Measurements from ENCODE around the gene PHACTR1.

DNA sequence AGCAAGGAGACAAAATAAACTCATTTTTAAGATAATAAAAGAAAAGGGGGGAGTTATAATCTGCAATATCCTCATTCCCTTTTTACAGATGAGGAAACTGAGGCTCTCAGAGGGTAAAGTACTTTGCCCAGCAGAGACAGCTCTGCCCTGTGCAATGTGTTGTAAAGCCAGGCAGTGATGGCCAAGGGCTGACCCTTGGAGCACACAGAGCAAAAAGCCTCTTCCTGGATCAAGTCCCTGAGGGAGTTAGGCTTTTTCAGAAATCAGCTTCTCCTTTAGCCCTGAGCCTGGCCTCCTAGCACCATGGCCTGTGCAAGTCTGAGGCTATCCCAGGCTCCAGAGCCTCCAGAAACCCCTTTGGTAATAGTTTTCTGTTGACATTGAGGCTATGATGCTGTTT, 234.8 kb downstream of the PHACTR1 start:
- TF ChIP-seq CTCF (conservative IDR thresholded peaks at IDR 0.05 in 1 of 2, IDR thresholded peaks at IDR 0.05 in 1 of 2; ENCODE audit: low read depth in 1 of 2, low read length in 2 of 2) (no peak), EZH2 (IDR thresholded peaks at IDR 0.05; ENCODE audit: low read length, missing control alignments) (no peak)

All from fibroblast of lung (primary cell).